Measurements from ENCODE around the gene NAA25. TPM values are rescaled to one million over a fixed set of nuclear protein-coding genes. Genes with fewer than 3 reads are reported as not detected.

Gene NAA25
- total and polyA plus RNA-seq, 9 of the 15 experiments (the other 6 are each of a cell fraction or from before 2014, with no cell fraction given): 26.6 to 59.6 (median 48.9) TPM

- TF ChIP-seq DMBX1 (CRISPR knock-in tag; IDR thresholded peaks at IDR 0.05; ENCODE audit: borderline replicate concordance) (no peak), EWSR1 (IDR thresholded peaks at IDR 0.05; ENCODE audit: borderline replicate concordance, low read depth, partially characterized antibody) (no peak), PPARD (CRISPR knock-in tag; IDR thresholded peaks at IDR 0.05) (no peak), ZNF143 (CRISPR knock-in tag; IDR thresholded peaks at IDR 0.05) (no peak), ZNF436 (CRISPR knock-in tag; IDR thresholded peaks at IDR 0.05) (no peak), ETV5 (CRISPR knock-in tag; IDR thresholded peaks at IDR 0.05; ENCODE audit: low read depth) (no peak), SIRT6 (IDR thresholded peaks at IDR 0.05; ENCODE audit: low read depth, low read length) (no peak), MAFG (tag; conservative IDR thresholded peaks at IDR 0.05) (no peak), ATF7 (IDR thresholded peaks at IDR 0.05) (no peak), ZBTB1 (CRISPR knock-in tag; IDR thresholded peaks at IDR 0.05; ENCODE audit: borderline replicate concordance, low read depth) (no peak), PBX2 (CRISPR knock-in tag; IDR thresholded peaks at IDR 0.05; ENCODE audit: low read depth) (no peak), PBX2 (tag; conservative IDR thresholded peaks at IDR 0.05; ENCODE audit: low read depth) (0 out of 2 replicates have a peak, but pooled peaks have one; percentile 7), HCFC1 (IDR thresholded peaks at IDR 0.05; ENCODE audit: low read depth, low read length) (no peak)
- TF ChIP-seq, protein P1, sequence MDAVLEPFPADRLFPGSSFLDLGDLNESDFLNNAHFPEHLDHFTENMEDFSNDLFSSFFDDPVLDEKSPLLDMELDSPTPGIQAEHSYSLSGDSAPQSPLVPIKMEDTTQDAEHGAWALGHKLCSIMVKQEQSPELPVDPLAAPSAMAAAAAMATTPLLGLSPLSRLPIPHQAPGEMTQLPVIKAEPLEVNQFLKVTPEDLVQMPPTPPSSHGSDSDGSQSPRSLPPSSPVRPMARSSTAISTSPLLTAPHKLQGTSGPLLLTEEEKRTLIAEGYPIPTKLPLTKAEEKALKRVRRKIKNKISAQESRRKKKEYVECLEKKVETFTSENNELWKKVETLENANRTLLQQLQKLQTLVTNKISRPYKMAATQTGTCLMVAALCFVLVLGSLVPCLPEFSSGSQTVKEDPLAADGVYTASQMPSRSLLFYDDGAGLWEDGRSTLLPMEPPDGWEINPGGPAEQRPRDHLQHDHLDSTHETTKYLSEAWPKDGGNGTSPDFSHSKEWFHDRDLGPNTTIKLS (IDR thresholded peaks at IDR 0.05; ENCODE audit: borderline replicate concordance, low read depth): no peak
- TF ChIP-seq, protein P2, sequence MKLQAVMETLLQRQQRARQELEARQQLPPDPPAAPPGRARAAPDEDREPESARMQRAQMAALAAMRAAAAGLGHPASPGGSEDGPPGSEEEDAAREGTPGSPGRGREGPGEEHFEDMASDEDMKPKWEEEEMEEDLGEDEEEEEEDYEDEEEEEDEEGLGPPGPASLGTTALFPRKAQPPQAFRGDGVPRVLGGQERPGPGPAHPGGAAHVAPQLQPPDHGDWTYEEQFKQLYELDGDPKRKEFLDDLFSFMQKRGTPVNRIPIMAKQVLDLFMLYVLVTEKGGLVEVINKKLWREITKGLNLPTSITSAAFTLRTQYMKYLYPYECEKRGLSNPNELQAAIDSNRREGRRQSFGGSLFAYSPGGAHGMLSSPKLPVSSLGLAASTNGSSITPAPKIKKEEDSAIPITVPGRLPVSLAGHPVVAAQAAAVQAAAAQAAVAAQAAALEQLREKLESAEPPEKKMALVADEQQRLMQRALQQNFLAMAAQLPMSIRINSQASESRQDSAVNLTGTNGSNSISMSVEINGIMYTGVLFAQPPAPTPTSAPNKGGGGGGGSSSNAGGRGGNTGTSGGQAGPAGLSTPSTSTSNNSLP (IDR thresholded peaks at IDR 0.05; ENCODE audit: borderline replicate concordance, low read depth, low read length): peak; percentile 57; the same call in 1 of the 2 replicates
- TF ChIP-seq, protein P3, sequence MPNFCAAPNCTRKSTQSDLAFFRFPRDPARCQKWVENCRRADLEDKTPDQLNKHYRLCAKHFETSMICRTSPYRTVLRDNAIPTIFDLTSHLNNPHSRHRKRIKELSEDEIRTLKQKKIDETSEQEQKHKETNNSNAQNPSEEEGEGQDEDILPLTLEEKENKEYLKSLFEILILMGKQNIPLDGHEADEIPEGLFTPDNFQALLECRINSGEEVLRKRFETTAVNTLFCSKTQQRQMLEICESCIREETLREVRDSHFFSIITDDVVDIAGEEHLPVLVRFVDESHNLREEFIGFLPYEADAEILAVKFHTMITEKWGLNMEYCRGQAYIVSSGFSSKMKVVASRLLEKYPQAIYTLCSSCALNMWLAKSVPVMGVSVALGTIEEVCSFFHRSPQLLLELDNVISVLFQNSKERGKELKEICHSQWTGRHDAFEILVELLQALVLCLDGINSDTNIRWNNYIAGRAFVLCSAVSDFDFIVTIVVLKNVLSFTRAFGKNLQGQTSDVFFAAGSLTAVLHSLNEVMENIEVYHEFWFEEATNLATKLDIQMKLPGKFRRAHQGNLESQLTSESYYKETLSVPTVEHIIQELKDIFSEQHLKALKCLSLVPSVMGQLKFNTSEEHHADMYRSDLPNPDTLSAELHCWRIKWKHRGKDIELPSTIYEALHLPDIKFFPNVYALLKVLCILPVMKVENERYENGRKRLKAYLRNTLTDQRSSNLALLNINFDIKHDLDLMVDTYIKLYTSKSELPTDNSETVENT (CRISPR knock-in tag; IDR thresholded peaks at IDR 0.05): no peak
Observed at GRCh38 chr12:112122823-112123690, 14.5 kb upstream of the NAA25 start (continued).
